Liver (tissue), 9 donors: ENCODE measurements around the gene ARMC9. TPM values are rescaled to one million over a fixed set of nuclear protein-coding genes. Genes with fewer than 3 reads are reported as not detected.

Source experiments
- DNase-seq: peaks from one replicate; pipeline ENCODE4 v3.0.0-alpha.2; 2017; ENCODE audit warnings: low spot score
- H3K27ac ChIP-seq, 2 donors: one replicate each; pipeline ENCODE4 v1.7.0; 2013; ENCODE audit warnings: inconsistent platforms in 2 of 2, low read length in 2 of 2, control low read depth in 1 of 2, low read depth in 1 of 2, mild to moderate bottlenecking in 1 of 2
- H3K27me3 ChIP-seq, 4 donors: one replicate each; pipeline versions ENCODE4 v1.6.1 to v1.7.0; 2013; ENCODE audit warnings: low read length in 3 of 4, inconsistent platforms in 1 of 4, mild to moderate bottlenecking in 1 of 4, moderate library complexity in 1 of 4; ENCODE audit not compliant: control insufficient read depth in 4 of 4, insufficient read depth in 4 of 4
- H3K36me3 ChIP-seq, 4 donors: one replicate each; pipeline versions ENCODE4 v1.6.1 to v1.7.0; 2013; ENCODE audit warnings: low read length in 3 of 4, mild to moderate bottlenecking in 3 of 4, low read depth in 1 of 4, moderate library complexity in 1 of 4; ENCODE audit not compliant: control insufficient read depth in 4 of 4, insufficient read depth in 3 of 4
- H3K4me1 ChIP-seq, 4 donors: one replicate each; pipeline versions ENCODE4 v1.6.1 to v1.7.0; 2013; ENCODE audit warnings: low read length in 3 of 4, mild to moderate bottlenecking in 3 of 4, moderate library complexity in 1 of 4; ENCODE audit not compliant: control insufficient read depth in 4 of 4, insufficient read depth in 4 of 4
- H3K4me3 ChIP-seq, 3 donors: one replicate each; pipeline versions ENCODE4 v1.6.1 to v1.7.0; 2013; ENCODE audit warnings: low read length in 3 of 3, control low read depth in 1 of 3, low read depth in 1 of 3, mild to moderate bottlenecking in 1 of 3
- H3K9ac ChIP-seq, 2 donors: one replicate each; pipeline ENCODE4 v1.7.0; 2013; ENCODE audit warnings: low read length in 2 of 2, mild to moderate bottlenecking in 2 of 2, moderate library complexity in 2 of 2, control low read depth in 1 of 2, low read depth in 1 of 2
- H3K9me3 ChIP-seq, 4 donors: one replicate each; pipeline versions ENCODE4 v1.6.1 to v1.7.0; 2013; ENCODE audit warnings: low read length in 3 of 4; ENCODE audit not compliant: control insufficient read depth in 4 of 4
- CTCF ChIP-seq: fragments of 150-350 bp; IDR thresholded peaks from 2 replicates; pipeline ENCODE4 v1.5.1; 2017; ENCODE audit warnings: improper control_type of control experiment, low read depth, low read length; ENCODE audit not compliant: missing input control
- EGR1 ChIP-seq, 2 donors: IDR thresholded peaks; 2 replicates each; pipeline ENCODE4 v1.6.1; 2016 to 2018; ENCODE audit warnings: antibody characterized with exemption in 2 of 2, low read depth in 2 of 2
- FOXA1 ChIP-seq: IDR thresholded peaks from 2 replicates; pipeline ENCODE4 v1.6.1; 2016; ENCODE audit warnings: antibody characterized with exemption
- FOXA2 ChIP-seq: IDR thresholded peaks from 2 replicates; pipeline ENCODE4 v1.6.1; 2016; ENCODE audit warnings: antibody characterized with exemption
- GABPA ChIP-seq, 2 donors: IDR thresholded peaks in 1 of 2; conservative IDR thresholded peaks in 1 of 2; 2 replicates each; pipeline ENCODE4 v1.6.1; 2016; ENCODE audit warnings: antibody characterized with exemption in 2 of 2, mild to moderate bottlenecking in 1 of 2, moderate library complexity in 1 of 2
- HNF4G ChIP-seq: IDR thresholded peaks from 2 replicates; pipeline ENCODE4 v1.6.1; 2016; ENCODE audit warnings: antibody characterized with exemption
- MAX ChIP-seq: IDR thresholded peaks from 2 replicates; pipeline ENCODE4 v1.6.1; 2016; ENCODE audit warnings: antibody characterized with exemption
- NR2F2 ChIP-seq: IDR thresholded peaks from 2 replicates; pipeline ENCODE4 v1.6.1; 2016; ENCODE audit warnings: antibody characterized with exemption
- REST ChIP-seq: IDR thresholded peaks from 2 replicates; pipeline ENCODE4 v1.6.1; 2016; ENCODE audit warnings: antibody characterized with exemption, mild to moderate bottlenecking
- RXRA ChIP-seq, 2 donors: IDR thresholded peaks; 2 replicates each; pipeline ENCODE4 v1.6.1; 2017 to 2018; ENCODE audit warnings: antibody characterized with exemption in 2 of 2, mild to moderate bottlenecking in 1 of 2
- SP1 ChIP-seq: IDR thresholded peaks from 2 replicates; pipeline ENCODE4 v1.6.1; 2018; ENCODE audit warnings: antibody characterized with exemption, mild to moderate bottlenecking
- TAF1 ChIP-seq: conservative IDR thresholded peaks from 2 replicates; pipeline ENCODE4 v1.6.1; 2016; ENCODE audit warnings: antibody characterized with exemption, mild to moderate bottlenecking
- YY1 ChIP-seq: IDR thresholded peaks from 2 replicates; pipeline ENCODE4 v1.6.1; 2016; ENCODE audit warnings: antibody characterized with exemption, mild to moderate bottlenecking
- ZBTB33 ChIP-seq: IDR thresholded peaks from 2 replicates; pipeline ENCODE4 v1.6.1; 2016; ENCODE audit warnings: antibody characterized with exemption
- WGBS: extraction: QIAGEN DNeasy Blood & Tissue Kit; methylation state at CpG from one replicate; pipeline ENCODE4 v1.1.7; 2013; 5-methylcytosine and 5-hydroxymethylcytosine counted together
- polyA plus RNA-seq, 2 donors: library from polyadenylated mRNA; stranded (reverse) in 1 of 2; unstranded in 1 of 2; fragments of 200-250 nt in 1 of 2; fragments of >200 nt in 1 of 2; fragmentation: Nextera tagmentation in 1 of 2; extraction: Ambion mirVana in 1 of 2; gene quantifications; one replicate each; pipeline versions ENCODE4 v1.2.1 to v1.2.3, GENCODE V29; 2013 to 2015
- total RNA-seq, 2 donors: library from RNA; depleted of rRNA; stranded (reverse); fragments of >200 nt; gene quantifications; one replicate each; pipeline ENCODE4 v1.2.3, GENCODE V29; 2014
- donor health status: healthy.
- donor health status: healthy.
- donor health status: healthy.
- donor health status: healthy.
- donor health status: healthy.

ARMC9 gene
- total and polyA plus RNA-seq, 4 donors, result 1.1 to 2.3 (median 1.8) TPM

GRCh38 chr2:231382116-231382515 is 183.7 kb downstream of the ARMC9 start (continued):
- TF ChIP-seq CTCF, result no peak

GRCh38 chr2:231383416-231384108 is 185.1 kb downstream of the ARMC9 start:
- WGBS, result 77% methylated on average over 15 of the region's 15 CpGs
- Histone ChIP-seq H3K4me3 (no peak overlapping the region), H3K9me3 (no peaks in the 10 kb centered on the region), H3K9ac (no peak overlapping the region), H3K36me3 (no peaks in the 10 kb centered on the region), H3K27me3 (no peaks in the 10 kb centered on the region), H3K4me1 (no peaks in the 10 kb centered on the region), H3K27ac (no peak overlapping the region)
- no peak for TF ChIP-seq YY1
- no peak for TF ChIP-seq TAF1
- no peak for TF ChIP-seq REST
- DNase-seq, result no peak

- Histone ChIP-seq H3K27ac (no peak overlapping the region), H3K36me3 (no peaks in the 10 kb centered on the region), H3K4me1 (no peaks in the 10 kb centered on the region), H3K27me3 (no peaks in the 10 kb centered on the region), H3K9me3 (no peaks in the 10 kb centered on the region), H3K9ac (no peak overlapping the region), H3K4me3 (no peak overlapping the region)
- DNase-seq, result no peak
- WGBS, result 94% methylated on average over 2 of the region's 2 CpGs
- TF ChIP-seq YY1 (no peak), MAX (no peak), HNF4G (no peak), RXRA (IDR thresholded peaks at IDR 0.05) (no peak), FOXA1 (no peak), ZBTB33 (no peak), NR2F2 (no peak), FOXA2 (no peak), CTCF (no peak), EGR1 (IDR thresholded peaks at IDR 0.05; ENCODE audit: low read depth in 2 of 2) (no peak), SP1 (no peak), GABPA (IDR thresholded peaks at IDR 0.05 in 1 of 2, conservative IDR thresholded peaks at IDR 0.05 in 1 of 2) (no peak), REST (no peak), TAF1 (no peak)
Measured at GRCh38 chr2:231384109-231384435, 185.6 kb downstream of the ARMC9 start.
